ENCODE data around the gene ZNF135.

GRCh38 chr19:58089846-58090245 lies 30.8 kb downstream of the ZNF135 start:
- no peak for TF ChIP-seq MEF2A (IDR thresholded peaks at IDR 0.05; ENCODE audit: borderline replicate concordance, low read depth)
- no peak for TF ChIP-seq ELF1 (IDR thresholded peaks at IDR 0.05)
- TF ChIP-seq, protein P1, sequence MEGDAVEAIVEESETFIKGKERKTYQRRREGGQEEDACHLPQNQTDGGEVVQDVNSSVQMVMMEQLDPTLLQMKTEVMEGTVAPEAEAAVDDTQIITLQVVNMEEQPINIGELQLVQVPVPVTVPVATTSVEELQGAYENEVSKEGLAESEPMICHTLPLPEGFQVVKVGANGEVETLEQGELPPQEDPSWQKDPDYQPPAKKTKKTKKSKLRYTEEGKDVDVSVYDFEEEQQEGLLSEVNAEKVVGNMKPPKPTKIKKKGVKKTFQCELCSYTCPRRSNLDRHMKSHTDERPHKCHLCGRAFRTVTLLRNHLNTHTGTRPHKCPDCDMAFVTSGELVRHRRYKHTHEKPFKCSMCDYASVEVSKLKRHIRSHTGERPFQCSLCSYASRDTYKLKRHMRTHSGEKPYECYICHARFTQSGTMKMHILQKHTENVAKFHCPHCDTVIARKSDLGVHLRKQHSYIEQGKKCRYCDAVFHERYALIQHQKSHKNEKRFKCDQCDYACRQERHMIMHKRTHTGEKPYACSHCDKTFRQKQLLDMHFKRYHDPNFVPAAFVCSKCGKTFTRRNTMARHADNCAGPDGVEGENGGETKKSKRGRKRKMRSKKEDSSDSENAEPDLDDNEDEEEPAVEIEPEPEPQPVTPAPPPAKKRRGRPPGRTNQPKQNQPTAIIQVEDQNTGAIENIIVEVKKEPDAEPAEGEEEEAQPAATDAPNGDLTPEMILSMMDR (IDR thresholded peaks at IDR 0.05), result no peak
- TF ChIP-seq CHD2 (IDR thresholded peaks at IDR 0.05; ENCODE audit: low read length, partially characterized antibody), result no peak

Measured in SK-N-SH (cell line).